Endometrium (tissue), 2 donors: ENCODE data around the gene PPP1R12B.
"Not testable (repeated sequence)": the region's sequence is repeated elsewhere in the genome, so short reads cannot be mapped to it uniquely, and the experiment has no call there.

Source experiments
- FAIRE-seq: peaks from 2 replicates; lab custom pipeline; 2012; peaks lifted over from hg19 to GRCh38; lab: Jason Lieb, UNC
- donor health status: control.
- donor health status: control.

The PPP1R12B gene

DNA sequence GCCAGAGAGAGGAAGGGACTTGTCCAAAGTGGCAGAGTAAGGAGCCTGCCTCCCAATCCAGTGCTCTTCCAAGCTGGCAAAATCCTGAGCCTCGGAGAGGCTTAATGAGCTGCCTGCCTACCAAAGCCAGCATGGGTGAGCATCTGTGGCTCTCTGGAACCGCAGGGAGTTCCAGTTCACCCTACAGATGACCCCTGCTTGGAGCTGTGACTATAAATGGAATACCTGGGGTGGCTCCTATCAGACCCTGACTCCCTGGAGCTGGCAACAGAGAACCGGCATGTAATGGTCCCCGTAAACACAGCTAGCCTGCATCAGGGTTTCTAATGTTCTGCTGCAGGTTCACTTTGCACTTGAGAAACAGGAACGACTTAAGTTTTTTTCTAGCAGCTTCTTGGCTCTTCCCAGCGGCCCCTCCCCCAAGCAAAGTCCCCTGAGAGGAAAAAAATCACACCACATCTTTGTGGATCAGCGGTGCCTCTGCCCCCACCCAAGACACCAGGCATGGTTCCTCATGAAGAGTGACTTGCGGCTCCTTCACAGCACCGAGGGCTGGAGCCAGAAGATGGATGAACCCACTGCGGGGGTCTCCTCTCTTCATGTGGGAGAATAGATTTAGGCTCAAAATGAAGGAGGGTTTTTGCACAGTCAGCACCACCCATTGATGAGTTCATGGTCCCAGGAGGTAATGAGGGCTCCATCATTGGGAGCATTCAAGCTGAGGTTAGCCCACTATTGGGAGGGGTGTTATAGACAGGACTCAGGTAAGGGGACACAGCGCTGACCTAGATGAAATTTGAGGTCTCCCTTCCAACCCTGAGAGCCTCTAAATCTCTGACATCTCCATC, 282.8 kb downstream of the PPP1R12B start:
- FAIRE-seq: no peak

- FAIRE-seq: no peak
Observed at GRCh38 chr1:202632241-202632640, 283.7 kb downstream of the PPP1R12B start.

GRCh38 chr1:202636171-202636570, 287.7 kb downstream of the PPP1R12B start:
- not testable (repeated sequence) for FAIRE-seq

GRCh38 chr1:202637321-202638018, 289.0 kb downstream of the PPP1R12B start:
- not testable (repeated sequence) for FAIRE-seq

DNA sequence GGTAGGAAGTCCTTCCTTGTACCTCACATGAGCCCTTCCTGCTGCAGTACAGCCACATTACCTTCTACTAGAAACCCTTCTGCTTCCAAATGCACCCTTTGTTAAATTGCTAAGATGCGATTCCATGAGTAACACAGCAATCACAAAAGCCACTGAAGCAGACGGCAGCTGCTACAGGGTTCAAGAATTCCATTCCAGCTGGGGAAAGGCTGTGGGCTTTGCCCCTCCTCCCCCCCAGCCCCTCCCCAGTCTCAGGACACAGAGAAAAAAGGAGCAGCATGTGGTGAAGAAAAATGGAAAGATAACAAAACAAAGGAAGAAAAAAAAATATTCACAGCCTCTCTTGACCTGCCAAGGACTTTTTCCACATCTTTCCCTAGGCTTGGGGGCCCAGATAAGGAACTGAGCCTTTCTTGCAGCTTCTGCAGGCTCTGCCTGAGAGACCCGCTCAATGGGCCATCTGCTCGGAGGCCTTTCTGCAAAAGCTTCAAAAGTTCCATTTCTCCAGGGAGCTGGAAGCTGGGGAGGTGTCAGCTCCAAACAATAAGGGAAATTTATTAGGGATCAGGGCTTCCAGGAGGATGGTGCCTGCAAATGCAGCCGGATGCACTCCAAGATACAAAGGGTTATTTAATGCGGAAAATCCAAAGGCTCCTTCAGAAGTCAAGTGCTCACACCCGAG, 289.7 kb downstream of the PPP1R12B start:
- no peak for FAIRE-seq

DNA sequence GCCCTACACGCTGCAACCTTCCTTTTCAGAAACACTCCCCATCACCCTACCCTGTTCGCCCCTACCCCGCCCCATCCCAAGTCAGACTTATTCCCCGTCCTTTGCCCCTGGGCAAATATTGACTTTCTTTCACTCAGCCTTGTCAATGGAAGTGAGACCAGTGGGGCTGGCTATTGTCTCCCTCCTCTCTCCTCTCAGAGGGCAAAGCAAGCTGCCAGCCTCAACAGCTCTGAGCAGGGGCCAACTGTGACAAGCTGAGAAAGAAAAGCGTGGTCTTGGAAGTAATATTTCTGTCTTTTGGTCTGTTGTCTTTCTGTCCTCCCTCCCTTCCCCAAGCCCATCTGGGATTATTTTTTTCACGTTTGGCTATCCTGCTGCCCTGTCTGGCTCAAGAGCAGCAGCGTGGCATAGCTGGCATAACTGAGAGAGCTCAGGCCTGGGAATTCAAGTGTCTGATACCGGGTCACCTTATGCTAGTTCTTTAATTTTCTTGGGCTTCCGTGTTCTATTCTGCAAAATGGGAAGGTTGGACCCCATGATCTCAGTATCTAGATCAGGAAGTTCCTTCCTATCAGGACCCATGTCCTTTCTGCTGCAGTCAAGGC, 290.3 kb downstream of the PPP1R12B start:
- FAIRE-seq: not testable (repeated sequence)

DNA sequence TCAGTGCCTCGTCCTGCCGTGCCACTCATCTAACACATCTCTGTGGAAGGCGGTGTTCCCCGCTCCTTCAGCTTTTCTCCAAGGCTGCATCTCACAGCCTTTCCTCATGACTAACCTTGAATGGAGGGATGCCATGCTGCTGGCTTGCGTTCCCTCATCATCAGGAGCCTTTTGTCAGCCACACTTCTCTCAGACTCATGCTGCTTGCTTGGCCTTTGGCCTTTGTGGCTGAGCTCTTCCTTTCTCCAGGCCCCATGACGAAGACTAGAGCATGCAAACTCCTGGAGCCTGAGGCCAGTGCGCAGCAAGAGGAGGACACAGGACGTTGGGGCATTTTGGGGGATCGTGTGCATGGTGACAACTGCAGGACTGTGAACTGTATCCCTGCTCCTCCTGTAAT, 291.0 kb downstream of the PPP1R12B start:
- FAIRE-seq: no peak

DNA sequence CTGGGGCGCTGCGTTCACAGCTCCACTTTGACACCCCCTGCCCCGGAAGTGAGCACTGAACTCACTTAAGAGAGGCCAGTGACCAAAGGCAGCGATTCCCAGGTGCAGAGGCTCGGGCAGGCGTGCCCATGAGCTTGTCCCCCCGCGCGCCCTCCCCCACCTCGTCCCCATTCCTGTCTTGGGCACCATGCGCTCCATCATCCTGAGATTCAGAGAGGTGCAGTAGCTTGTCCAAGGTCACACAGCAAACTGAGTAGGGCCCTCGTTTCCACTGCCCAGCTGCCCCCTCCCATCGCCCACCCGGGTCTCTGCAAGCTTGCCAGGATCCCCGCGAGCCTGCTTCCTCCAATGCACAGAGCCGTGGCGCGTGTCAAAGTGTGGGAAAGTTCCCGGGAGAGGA, 293.7 kb downstream of the PPP1R12B start:
- no peak for FAIRE-seq
